ENCODE results near the gene PDGFRA.

- TF ChIP-seq CTCF (IDR thresholded peaks at IDR 0.05) (no peak), POLR2A (IDR thresholded peaks at IDR 0.05) (no peak)
These were observed 26.8 kb downstream of the PDGFRA start for GRCh38 chr4:54255881-54256280.
